NT2/D1 (cell line): ENCODE measurements around the gene RMND1.

Experiments
- SUZ12 ChIP-seq: IDR thresholded peaks from 2 replicates; pipeline ENCODE4 v1.6.1; 2011; ENCODE audit not compliant: insufficient read length, insufficient read depth; ENCODE audit errors: extremely low read depth
- YY1 ChIP-seq: IDR thresholded peaks from 2 replicates; pipeline ENCODE4 v1.6.1; 2011; ENCODE audit not compliant: insufficient read length, insufficient read depth
- ZNF274 ChIP-seq: IDR thresholded peaks from 2 replicates; pipeline ENCODE4 v1.6.1; 2011; ENCODE audit warnings: mild to moderate bottlenecking, low read depth, low read length

GRCh38 chr6:151483994-151484393 is 32.1 kb upstream of the RMND1 start:
- TF ChIP-seq YY1 (no peak), SUZ12 (no peak), ZNF274 (no peak)
